Esophagus squamous epithelium (tissue), 4 donors: ENCODE data around the gene BTNL3.

Experiments
- POLR2A ChIP-seq, 4 donors: fragments of 450-650 bp; IDR thresholded peaks; one replicate each; pipeline ENCODE4 v1.6.1; 2017; ENCODE audit warnings: antibody characterized with exemption in 4 of 4, mild to moderate bottlenecking in 4 of 4, moderate library complexity in 3 of 4
- TF ChIP-seq, protein P1 (sequence below), 6 experiments: fragments of 450-650 bp in 4 of 6; fragments of 200-600 bp in 2 of 6; sonication (generic) in 2 of 6; IDR thresholded peaks; one replicate each; pipeline ENCODE4 v1.5.1; 2016 to 2019; ENCODE audit warnings: antibody characterized with exemption in 6 of 6, mild to moderate bottlenecking in 4 of 6, moderate library complexity in 4 of 6

DNA sequence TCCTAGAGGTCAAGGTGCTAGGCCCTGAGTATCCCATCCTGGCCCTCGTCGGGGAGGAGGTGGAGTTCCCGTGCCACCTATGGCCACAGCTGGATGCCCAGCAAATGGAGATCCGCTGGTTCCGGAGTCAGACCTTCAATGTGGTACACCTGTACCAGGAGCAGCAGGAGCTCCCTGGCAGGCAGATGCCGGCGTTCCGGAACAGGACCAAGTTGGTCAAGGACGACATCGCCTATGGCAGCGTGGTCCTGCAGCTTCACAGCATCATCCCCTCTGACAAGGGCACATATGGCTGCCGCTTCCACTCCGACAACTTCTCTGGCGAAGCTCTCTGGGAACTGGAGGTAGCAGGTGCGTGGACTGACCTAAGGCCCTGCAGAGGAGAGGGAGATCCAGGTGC is 59.3 kb downstream of the BTNL3 start:
- TF ChIP-seq, protein P1, sequence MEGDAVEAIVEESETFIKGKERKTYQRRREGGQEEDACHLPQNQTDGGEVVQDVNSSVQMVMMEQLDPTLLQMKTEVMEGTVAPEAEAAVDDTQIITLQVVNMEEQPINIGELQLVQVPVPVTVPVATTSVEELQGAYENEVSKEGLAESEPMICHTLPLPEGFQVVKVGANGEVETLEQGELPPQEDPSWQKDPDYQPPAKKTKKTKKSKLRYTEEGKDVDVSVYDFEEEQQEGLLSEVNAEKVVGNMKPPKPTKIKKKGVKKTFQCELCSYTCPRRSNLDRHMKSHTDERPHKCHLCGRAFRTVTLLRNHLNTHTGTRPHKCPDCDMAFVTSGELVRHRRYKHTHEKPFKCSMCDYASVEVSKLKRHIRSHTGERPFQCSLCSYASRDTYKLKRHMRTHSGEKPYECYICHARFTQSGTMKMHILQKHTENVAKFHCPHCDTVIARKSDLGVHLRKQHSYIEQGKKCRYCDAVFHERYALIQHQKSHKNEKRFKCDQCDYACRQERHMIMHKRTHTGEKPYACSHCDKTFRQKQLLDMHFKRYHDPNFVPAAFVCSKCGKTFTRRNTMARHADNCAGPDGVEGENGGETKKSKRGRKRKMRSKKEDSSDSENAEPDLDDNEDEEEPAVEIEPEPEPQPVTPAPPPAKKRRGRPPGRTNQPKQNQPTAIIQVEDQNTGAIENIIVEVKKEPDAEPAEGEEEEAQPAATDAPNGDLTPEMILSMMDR (IDR thresholded peaks at IDR 0.05), result no peak
- TF ChIP-seq POLR2A (IDR thresholded peaks at IDR 0.05), result no peak
